ENCODE results near the gene COL8A2.

DNA sequence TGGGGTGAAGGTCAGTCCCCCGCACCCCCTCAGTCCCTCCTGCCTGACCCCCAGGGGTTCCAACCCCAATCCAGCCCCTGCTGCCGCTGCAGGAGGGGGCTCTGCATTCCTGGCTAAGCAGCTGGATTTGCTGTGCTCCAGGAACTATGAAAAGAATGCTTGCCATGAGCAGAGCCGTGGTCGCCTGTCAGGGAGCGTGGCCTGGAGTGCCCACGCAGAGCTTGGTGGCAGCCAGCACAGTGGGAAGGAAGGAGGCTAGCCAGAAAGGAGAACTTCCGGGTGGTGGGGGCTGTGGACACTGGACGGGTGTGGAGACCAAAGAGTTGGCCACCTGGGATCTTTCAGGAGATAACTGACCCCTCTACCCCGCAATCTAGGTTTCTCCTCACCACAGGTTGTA lies 5.6 kb downstream of the COL8A2 start:
- TF ChIP-seq POLR2AphosphoS5 (IDR thresholded peaks at IDR 0.05; ENCODE audit: low read depth, low read length) = no peak
- no peak for TF ChIP-seq SIN3A (IDR thresholded peaks at IDR 0.05; ENCODE audit: borderline replicate concordance, insufficient read depth, low read length)
- TF ChIP-seq, protein P1, sequence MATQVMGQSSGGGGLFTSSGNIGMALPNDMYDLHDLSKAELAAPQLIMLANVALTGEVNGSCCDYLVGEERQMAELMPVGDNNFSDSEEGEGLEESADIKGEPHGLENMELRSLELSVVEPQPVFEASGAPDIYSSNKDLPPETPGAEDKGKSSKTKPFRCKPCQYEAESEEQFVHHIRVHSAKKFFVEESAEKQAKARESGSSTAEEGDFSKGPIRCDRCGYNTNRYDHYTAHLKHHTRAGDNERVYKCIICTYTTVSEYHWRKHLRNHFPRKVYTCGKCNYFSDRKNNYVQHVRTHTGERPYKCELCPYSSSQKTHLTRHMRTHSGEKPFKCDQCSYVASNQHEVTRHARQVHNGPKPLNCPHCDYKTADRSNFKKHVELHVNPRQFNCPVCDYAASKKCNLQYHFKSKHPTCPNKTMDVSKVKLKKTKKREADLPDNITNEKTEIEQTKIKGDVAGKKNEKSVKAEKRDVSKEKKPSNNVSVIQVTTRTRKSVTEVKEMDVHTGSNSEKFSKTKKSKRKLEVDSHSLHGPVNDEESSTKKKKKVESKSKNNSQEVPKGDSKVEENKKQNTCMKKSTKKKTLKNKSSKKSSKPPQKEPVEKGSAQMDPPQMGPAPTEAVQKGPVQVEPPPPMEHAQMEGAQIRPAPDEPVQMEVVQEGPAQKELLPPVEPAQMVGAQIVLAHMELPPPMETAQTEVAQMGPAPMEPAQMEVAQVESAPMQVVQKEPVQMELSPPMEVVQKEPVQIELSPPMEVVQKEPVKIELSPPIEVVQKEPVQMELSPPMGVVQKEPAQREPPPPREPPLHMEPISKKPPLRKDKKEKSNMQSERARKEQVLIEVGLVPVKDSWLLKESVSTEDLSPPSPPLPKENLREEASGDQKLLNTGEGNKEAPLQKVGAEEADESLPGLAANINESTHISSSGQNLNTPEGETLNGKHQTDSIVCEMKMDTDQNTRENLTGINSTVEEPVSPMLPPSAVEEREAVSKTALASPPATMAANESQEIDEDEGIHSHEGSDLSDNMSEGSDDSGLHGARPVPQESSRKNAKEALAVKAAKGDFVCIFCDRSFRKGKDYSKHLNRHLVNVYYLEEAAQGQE (IDR thresholded peaks at IDR 0.05; ENCODE audit: insufficient read depth in 1 of 2, low read depth in 2 of 2, low read length in 2 of 2) = no peak
- TF ChIP-seq TAF1 (IDR thresholded peaks at IDR 0.05; ENCODE audit: borderline replicate concordance, insufficient read depth, low read length) = no peak
- TF ChIP-seq FOXP2 (optimal IDR thresholded peaks at IDR 0.05; ENCODE audit: borderline replicate concordance, extremely low read depth, extremely low read length, insufficient read depth) = no peak
